GM12801 (cell line): ENCODE measurements around the gene WDR59.

Experiments used
- TF ChIP-seq, protein P1 (sequence below): IDR thresholded peaks from one replicate; pipeline ENCODE4 v1.5.1; 2011; ENCODE audit warnings: control low read depth; ENCODE audit not compliant: insufficient read length; ENCODE audit errors: extremely low read depth

The WDR59 gene

DNA sequence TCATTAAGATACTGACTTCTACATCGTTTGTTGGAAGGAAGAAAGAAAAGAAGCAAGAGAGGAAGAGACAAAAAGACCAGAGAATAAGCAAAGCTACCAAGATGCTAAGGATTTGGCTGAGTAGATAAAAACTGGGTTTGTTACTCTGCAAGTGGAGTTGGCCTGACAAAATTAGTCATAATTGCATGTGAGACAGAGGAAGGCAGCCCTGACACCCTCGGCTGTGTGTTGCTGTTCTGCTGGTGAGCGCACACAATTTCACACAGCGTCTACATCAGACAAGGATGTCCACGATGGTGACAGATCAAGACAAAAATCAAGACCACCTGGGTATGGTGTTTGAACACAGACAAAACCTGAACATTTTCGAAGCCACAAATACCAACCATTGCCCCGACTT, 134.9 kb downstream of the WDR59 start:
- TF ChIP-seq, protein P1, sequence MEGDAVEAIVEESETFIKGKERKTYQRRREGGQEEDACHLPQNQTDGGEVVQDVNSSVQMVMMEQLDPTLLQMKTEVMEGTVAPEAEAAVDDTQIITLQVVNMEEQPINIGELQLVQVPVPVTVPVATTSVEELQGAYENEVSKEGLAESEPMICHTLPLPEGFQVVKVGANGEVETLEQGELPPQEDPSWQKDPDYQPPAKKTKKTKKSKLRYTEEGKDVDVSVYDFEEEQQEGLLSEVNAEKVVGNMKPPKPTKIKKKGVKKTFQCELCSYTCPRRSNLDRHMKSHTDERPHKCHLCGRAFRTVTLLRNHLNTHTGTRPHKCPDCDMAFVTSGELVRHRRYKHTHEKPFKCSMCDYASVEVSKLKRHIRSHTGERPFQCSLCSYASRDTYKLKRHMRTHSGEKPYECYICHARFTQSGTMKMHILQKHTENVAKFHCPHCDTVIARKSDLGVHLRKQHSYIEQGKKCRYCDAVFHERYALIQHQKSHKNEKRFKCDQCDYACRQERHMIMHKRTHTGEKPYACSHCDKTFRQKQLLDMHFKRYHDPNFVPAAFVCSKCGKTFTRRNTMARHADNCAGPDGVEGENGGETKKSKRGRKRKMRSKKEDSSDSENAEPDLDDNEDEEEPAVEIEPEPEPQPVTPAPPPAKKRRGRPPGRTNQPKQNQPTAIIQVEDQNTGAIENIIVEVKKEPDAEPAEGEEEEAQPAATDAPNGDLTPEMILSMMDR, result no peak

DNA sequence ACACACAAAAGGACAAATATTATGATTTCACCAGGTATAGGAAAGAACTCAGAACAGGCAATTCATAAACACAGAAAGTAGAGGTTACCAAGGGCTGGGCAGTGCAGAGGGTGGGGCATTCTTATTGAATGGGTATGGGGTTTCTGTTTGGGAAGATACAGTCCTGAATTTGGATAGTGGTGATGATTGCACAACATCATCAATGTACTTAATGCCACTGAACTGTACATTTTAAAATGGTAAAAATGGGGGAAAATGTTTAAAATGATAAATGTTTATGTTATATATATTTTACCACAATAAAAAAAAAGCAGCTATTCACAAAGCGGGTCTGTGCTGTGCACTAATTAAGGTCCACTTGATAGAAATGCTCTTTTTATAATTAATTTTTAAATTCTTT, 137.7 kb downstream of the WDR59 start:
- TF ChIP-seq, protein P1, result no peak

DNA sequence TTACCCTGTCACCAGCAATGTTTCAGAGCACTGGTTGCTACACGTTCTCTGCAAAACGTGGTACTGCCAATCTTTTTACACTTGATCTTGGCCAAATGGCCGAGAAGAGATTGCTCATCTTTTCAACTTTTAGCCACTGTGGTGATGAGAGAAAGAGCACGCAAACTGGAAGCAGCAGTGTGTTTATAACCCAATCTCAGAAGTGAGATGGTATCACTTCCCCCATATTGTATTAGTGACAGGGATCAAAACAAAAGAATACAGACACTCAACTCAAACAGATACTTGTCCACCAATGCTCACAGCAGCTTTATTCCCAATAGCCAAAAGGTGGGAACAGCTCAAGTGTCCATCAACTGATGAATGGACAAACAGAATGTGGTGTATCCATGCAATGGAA, 138.2 kb downstream of the WDR59 start:
- TF ChIP-seq, protein P1, result no peak

DNA sequence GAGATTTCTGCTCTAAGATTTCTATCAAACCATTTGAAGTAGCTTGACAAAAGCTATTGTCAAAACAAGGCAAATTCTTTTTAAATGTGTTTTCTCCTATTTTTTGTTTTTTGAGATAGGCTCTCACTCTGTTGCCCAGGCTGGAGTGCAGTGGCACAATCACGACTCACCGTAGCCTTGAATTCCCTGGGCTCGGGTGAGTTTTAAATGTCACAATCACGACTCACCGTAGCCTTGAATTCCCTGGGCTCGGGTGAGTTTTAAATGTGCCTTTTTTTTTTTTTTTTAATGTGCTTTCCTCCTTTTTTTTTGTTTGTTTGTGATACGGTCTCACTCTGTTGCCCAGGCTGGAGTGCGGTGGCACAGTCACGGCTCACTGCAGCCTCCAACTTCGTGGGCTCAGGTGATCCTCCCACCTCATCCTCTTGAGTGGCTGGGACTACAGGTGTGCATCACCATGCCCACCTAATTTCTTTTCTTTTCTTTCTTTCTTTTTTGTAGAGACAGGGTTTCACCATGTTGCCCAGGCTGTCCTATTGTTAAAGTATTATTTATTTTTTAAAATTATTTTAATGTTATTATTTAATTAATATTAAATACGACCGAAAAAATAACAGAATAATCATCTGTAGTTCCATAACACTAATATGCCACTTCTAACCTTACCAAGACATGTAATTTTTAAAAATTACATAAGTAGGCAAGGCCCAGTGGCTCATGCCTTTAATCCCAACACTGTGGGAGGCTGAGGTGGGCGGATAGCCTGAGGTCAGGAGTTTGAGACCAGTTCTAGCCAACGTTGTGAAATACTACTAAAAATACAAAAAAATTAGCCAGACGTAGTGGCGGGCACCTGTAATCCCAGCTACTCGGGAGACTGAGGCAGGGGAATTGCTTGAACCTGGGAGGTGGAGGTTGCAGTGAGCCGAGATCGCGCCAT, 140.6 kb downstream of the WDR59 start:
- TF ChIP-seq, protein P1, result no peak

DNA sequence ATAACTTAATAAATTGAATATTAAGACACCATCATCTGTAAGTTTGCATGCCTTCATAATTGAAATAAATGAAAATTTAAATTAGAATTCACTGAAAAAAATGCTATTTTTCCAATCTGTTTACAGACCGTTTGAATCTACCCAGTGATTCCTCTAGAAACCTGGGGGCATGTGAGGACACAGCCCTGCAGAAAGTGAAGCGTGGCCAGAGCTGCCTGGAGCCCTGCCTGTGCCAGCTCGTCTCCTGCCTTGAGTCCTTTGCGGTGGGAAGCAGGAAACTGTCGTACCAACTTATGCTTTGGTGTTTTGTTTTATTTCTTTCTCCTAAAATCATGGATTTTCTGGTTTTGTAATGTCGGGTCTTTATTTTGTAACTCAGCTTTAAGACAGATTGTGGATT, 142.5 kb downstream of the WDR59 start:
- TF ChIP-seq, protein P1, result no peak

DNA sequence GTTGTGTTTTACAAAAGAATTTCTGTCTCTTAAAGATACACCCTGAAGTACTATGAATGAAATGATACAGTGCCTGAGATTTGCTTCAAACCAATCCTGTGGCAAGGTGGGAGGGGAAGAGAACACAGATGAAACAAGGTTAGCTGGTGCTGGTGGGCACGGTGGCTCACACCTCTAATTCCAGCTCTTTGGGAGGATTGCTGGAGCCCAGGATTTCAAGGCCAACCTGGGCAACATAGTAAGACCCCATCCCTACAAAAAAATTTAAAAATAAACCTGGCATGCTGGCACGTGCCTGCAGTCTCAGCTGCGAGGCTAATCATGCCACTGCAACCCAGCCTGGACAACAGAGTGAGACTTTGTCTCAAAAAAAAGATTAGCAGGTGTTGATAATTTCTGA, 143.0 kb downstream of the WDR59 start:
- TF ChIP-seq, protein P1, result no peak

DNA sequence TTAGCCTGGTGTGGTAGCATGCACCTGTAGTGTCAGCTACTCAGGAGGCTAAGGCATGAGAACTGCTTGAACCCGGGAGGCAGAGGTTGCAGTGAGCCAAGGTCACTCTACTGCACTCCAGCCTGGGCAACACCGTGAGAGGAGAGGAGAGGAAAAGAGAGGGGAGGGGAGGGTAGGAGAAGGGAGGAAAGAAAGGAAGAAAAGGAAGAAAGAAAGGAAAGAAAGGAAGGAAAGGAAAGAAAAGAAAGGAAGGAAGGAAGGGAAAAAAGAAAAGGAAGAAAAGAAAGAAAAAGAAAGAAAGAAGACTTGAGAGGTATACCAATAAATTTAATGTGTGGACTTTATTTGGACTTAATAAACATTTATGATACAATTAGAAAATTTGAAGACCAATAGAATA, 143.5 kb downstream of the WDR59 start:
- TF ChIP-seq, protein P1, result no peak
